SK-N-SH (cell line): ENCODE results near the gene TRIM38. TPM values are rescaled to one million over a fixed set of nuclear protein-coding genes. Genes with fewer than 3 reads are reported as not detected.

Experiments used
- CTCF ChIA-PET: fragments of 300-600, 350-600 bp; formaldehyde crosslinking; extraction: SDS; loops from one replicate; lab custom pipeline; 2021; lab: Yijun Ruan, JAX
- POLR2A ChIA-PET: fragments of 350-600 bp; sonication (Branson Sonifier 250); formaldehyde crosslinking; extraction: SDS; loops from one replicate; lab custom pipeline; 2020; ENCODE audit warnings: antibody characterized with exemption, inconsistent platforms; lab: Yijun Ruan, JAX
- DNase-seq: peaks from one replicate; pipeline ENCODE4 v3.0.0; 2012
- H2AFZ ChIP-seq: fragments of 200-600 bp; sonication (generic); 2 replicates; pipeline ENCODE4 v1.8.1; 2016; ENCODE audit warnings: antibody characterized with exemption, mild to moderate bottlenecking, low read depth
- H3F3A ChIP-seq: fragments of 200-600 bp; sonication (generic); replicated peaks from 2 replicates; pipeline ENCODE3; 2016; ENCODE audit warnings: antibody characterized with exemption, mild to moderate bottlenecking; ENCODE audit not compliant: insufficient read depth
- H3K27ac ChIP-seq, 2 experiments: fragments of 200-500 bp in 1 of 2; fragments of 200-600 bp in 1 of 2; sonication (Bioruptor generic) in 1 of 2; sonication (generic), shearing (Covaris generic) in 1 of 2; 2 replicates each; pipeline versions ENCODE4 v1.5.1 to v1.6.1; 2014 to 2016; ENCODE audit warnings: low read depth in 2 of 2, inconsistent platforms in 1 of 2, low read length in 1 of 2, mild to moderate bottlenecking in 1 of 2, mixed read lengths in 1 of 2
- H3K27me3 ChIP-seq: fragments of 200-600 bp; sonication (generic), shearing (Covaris generic); 2 replicates; pipeline ENCODE4 v1.6.1; 2016; ENCODE audit warnings: mixed run types; ENCODE audit not compliant: insufficient read depth
- H3K36me3 ChIP-seq, 2 experiments: fragments of 200-500 bp in 1 of 2; fragments of 200-600 bp in 1 of 2; sonication (Bioruptor generic) in 1 of 2; sonication (generic) in 1 of 2; replicated peaks in 1 of 2; 2 replicates each; pipeline versions ENCODE3 to v1.5.1; 2014 to 2016; ENCODE audit warnings: low read length in 1 of 2, mild to moderate bottlenecking in 1 of 2; ENCODE audit not compliant: insufficient read depth in 2 of 2, control insufficient read depth in 1 of 2
- H3K4me1 ChIP-seq, 2 experiments: fragments of 200-500 bp in 1 of 2; fragments of 200-600 bp in 1 of 2; sonication (Bioruptor generic) in 1 of 2; sonication (generic), shearing (Covaris generic) in 1 of 2; 2 replicates each; pipeline versions ENCODE4 v1.5.1 to v1.6.1; 2014 to 2016; ENCODE audit warnings: low read depth in 1 of 2, low read length in 1 of 2, mixed run types in 1 of 2; ENCODE audit not compliant: insufficient read depth in 2 of 2, control insufficient read depth in 1 of 2
- H3K4me2 ChIP-seq: fragments of 200-600 bp; sonication (generic), shearing (Covaris generic); 2 replicates; pipeline ENCODE4 v1.6.1; 2017; ENCODE audit warnings: mixed run types
- H3K4me3 ChIP-seq, 2 experiments: fragments of 200-500 bp in 1 of 2; fragments of 200-600 bp in 1 of 2; sonication (Bioruptor generic) in 1 of 2; sonication (generic), shearing (Covaris generic) in 1 of 2; 2 replicates each; pipeline versions ENCODE4 v1.5.1 to v1.8.1; 2014 to 2016; ENCODE audit warnings: low read depth in 2 of 2, inconsistent platforms in 1 of 2, low read length in 1 of 2, mild to moderate bottlenecking in 1 of 2, mixed read lengths in 1 of 2, moderate library complexity in 1 of 2
- H3K79me2 ChIP-seq: fragments of 200-600 bp; sonication (generic); 2 replicates; pipeline ENCODE4 v1.8.1; 2017; ENCODE audit warnings: mild to moderate bottlenecking; ENCODE audit not compliant: insufficient read depth
- H3K9ac ChIP-seq: fragments of 200-600 bp; sonication (generic); 2 replicates; pipeline ENCODE4 v1.6.1; 2017; ENCODE audit warnings: mixed run types
- H3K9me2 ChIP-seq: fragments of 200-600 bp; sonication (generic); 2 replicates; pipeline ENCODE4 v1.6.1; 2017; ENCODE audit warnings: mixed run types
- H3K9me3 ChIP-seq: fragments of 200-600 bp; sonication (generic); 2 replicates; pipeline ENCODE4 v1.6.1; 2017; ENCODE audit warnings: mixed run types, mild to moderate bottlenecking, moderate library complexity
- H4K20me1 ChIP-seq: fragments of 200-600 bp; sonication (generic); 2 replicates; pipeline ENCODE4 v1.6.1; 2017; ENCODE audit warnings: mild to moderate bottlenecking, mixed run types; ENCODE audit not compliant: insufficient read depth
- CTCF ChIP-seq: fragments of 200-600 bp; sonication (generic); IDR thresholded peaks from 2 replicates; pipeline ENCODE4 v1.6.1; 2017; ENCODE audit warnings: antibody characterized with exemption, mild to moderate bottlenecking, moderate library complexity
- MXI1 ChIP-seq: IDR thresholded peaks from 2 replicates; pipeline ENCODE4 v1.6.1; 2012; ENCODE audit warnings: mild to moderate bottlenecking, low read depth, low read length, improper control_type of control experiment
- RAD21 ChIP-seq: IDR thresholded peaks from 2 replicates; pipeline ENCODE4 v1.6.1; 2012; ENCODE audit warnings: mild to moderate bottlenecking, low read length
- REST ChIP-seq: IDR thresholded peaks from 2 replicates; pipeline ENCODE4 v1.6.1; 2012; ENCODE audit warnings: mild to moderate bottlenecking, low read depth, low read length, moderate library complexity
- SMC3 ChIP-seq: IDR thresholded peaks from 2 replicates; pipeline ENCODE4 v1.6.1; 2012; ENCODE audit warnings: low read depth, low read length, improper control_type of control experiment
- WGBS: methylation state at CpG from one replicate; pipeline ENCODE4 v1.1.6; 2017; ENCODE audit warnings: low lambda C conversion rate; 5-methylcytosine and 5-hydroxymethylcytosine counted together
- polyA plus RNA-seq, 3 experiments: library from polyadenylated mRNA; depleted of rRNA; stranded (reverse); fragments of >200 nt; gene quantifications; 2 replicates each; pipeline ENCODE4 v1.2.3, GENCODE V29; 2012

Gene TRIM38
- polyA plus RNA-seq, 1 of the 3 experiments (the other 2 are of a cell fraction): 0.62 TPM

- Histone ChIP-seq H4K20me1 (no peaks in the 10 kb centered on the region), H3K4me3 (no peak overlapping the region), H3K79me2 (no peaks in the 10 kb centered on the region), H3K4me1 (no peaks in the 10 kb centered on the region; a peak in 1 of 4 replicates), H3K27ac (no peak overlapping the region), H3K9me3 (no peaks in the 10 kb centered on the region), H3K9ac (no peak overlapping the region), H3K4me2 (no peak overlapping the region), H3K36me3 (no peaks in the 10 kb centered on the region), H3F3A (no peaks in the 10 kb centered on the region), H2AFZ (no peak overlapping the region), H3K9me2 (no peaks in the 10 kb centered on the region), H3K27me3 (no peaks in the 10 kb centered on the region; the same call in 1 of the 2 replicates)
- TF ChIP-seq REST: no peak
- POLR2A ChIA-PET: no interaction called here
- CTCF ChIA-PET: interaction anchor here (1.5 kb wide), 1 partner anchor 221 kb away, joined by 6 read pairs; no protein-coding TSS in a partner anchor
- WGBS: 34% methylated on average over 2 of the region's 2 CpGs
- no peak for DNase-seq
Measured at GRCh38 chr6:25939593-25939992, 23.0 kb upstream of the TRIM38 start.

GRCh38 chr6:25942561-25943147 lies 19.9 kb upstream of the TRIM38 start:
- Histone ChIP-seq H3K36me3 (no peaks in the 10 kb centered on the region), H3K9me2 (no peaks in the 10 kb centered on the region), H3F3A (no peaks in the 10 kb centered on the region), H3K79me2 (no peaks in the 10 kb centered on the region), H3K4me1 (no peaks in the 10 kb centered on the region), H3K27ac (no peak overlapping the region), H3K9ac (no peak overlapping the region), H3K4me3 (no peak overlapping the region), H3K27me3 (no peaks in the 10 kb centered on the region), H3K9me3 (no peaks in the 10 kb centered on the region), H4K20me1 (no peaks in the 10 kb centered on the region), H2AFZ (no peak overlapping the region), H3K4me2 (no peak overlapping the region)
- ChIA-PET CTCF (interaction anchor here (0.6 to 2.6 kb wide), 15 partner anchors 17 to 722 kb away, joined by 3 to 10 read pairs (median 4); partner anchors contain the start of gene CARMIL1), POLR2A (no interaction called here)
- peak; percentile 25 for DNase-seq
- peak; percentile 56 for TF ChIP-seq CTCF
- peak; percentile 93 for TF ChIP-seq RAD21
- TF ChIP-seq SMC3: peak; percentile 66
- TF ChIP-seq MXI1: no peak
- WGBS: 33% methylated on average over 3 of the region's 3 CpGs
